ENCODE results near the gene TSPEAR.
"Not testable (repeated sequence)": the region's sequence is repeated elsewhere in the genome, so short reads cannot be mapped to it uniquely, and the experiment has no call there.

Gene TSPEAR

DNA sequence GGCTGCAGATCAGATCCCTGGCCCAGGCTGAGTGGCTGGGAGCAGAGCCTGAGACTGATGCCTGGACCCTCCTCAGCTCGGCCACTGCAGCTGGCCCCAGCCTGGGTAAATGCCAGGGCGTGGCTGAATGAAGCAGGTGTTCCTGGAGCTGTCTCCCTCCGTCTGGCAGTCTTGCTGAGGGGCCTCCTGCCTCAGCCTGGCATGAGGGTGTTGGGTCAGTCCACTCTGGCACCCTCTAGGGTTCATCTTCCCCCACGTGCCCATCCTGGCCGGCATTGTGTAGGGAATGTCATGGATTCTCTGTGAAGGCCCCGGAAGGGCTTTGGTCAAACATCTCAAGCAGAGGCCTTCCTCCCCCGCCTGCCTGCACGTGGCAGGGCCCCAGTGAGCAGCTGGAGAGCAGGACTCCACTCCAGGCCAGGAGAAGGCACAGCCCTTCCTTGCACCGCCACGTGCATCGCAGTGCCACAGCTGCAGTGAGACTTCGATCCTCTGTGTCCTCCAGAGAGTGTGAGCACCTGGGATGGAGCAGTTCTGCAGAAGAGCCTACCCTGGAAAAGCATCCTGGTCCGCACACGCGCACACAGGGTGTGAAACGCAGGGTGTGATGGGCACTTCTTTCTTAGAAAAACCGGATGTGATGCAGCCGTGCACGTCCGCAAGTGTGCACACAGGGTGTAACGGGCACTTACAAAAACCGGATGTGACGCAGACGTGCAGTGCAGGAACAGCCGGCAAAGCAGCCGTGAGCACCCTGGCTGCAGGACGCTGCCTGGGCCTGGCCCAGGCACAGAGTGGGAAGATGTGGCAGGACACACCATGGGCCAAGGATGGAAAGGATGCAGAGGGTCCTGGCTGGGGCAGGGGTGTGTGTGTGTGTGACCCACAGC lies 142.5 kb downstream of the TSPEAR start:
- DNase-seq (ENCODE audit: low read depth) = no peak

DNA sequence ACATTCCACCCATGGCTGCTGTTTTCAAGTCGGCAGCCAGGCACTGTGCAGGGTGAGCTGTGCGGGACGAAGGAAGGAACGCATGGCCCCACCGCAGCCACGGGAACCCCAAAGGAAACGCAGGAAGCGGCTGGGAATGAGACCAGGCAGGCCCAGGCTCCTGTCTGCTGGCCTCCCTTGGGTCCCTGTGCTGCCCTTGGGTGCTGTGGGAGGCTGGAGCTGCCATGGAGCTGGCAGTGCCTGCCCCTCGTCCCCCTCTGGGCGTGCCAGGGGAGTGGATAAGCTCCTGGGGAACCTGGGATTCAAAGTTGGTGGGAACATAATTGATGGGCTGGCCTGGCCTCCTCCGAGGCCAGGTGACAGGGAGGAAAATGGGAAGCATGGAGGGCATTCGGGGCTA lies 143.1 kb downstream of the TSPEAR start:
- no peak for DNase-seq (ENCODE audit: low read depth)

DNA sequence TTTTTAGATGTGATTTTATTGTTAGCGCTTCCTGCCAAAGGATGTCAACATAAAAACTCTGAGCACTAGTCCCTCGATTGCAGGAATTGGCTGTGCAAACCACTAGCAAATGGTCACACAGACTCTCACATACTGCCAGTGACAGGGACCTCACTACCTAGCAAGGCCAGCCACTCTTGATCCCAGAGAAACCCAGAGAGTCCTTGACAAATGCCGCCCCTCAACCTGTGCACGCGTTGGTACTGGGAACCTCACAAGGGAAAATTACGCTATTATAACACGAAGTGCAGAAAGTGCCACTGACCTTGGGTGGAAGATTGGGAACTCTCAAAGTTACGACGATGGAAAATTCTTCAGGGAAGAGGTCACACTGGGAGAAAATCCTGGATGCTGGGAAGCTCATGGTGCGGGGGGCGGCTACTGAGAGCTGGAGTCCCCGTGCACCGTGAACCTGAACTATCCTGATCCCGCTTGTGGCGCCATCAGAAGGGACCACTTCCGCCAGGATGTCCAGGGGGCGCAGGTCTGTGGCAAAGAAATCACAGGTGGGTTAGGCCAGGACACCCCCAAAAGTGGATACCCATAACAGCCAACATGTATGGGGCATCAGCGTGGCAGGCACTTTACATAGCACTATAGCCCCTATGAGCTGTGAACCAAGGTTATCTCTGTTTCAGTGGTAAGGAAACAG lies 143.7 kb downstream of the TSPEAR start:
- DNase-seq (ENCODE audit: low read depth) = no peak

DNA sequence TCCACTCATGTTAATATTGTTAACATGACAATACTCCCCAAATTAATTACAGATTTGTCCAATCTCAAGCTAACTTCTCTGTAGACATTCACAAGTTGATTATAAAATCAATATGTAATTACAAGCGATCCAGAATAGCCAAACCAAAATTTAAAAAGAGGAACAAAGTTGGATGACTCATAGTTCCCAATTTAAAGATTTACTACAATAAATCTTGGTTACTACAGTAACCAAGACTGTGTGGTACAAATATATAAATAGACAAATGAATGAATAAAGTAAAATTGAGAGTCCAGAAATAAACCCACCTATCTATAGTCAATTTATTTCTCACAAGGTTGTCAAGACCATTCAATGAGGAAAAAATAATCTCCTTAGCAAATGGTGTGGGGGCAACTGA lies 145.0 kb downstream of the TSPEAR start:
- DNase-seq (ENCODE audit: low read depth) = no peak

DNA sequence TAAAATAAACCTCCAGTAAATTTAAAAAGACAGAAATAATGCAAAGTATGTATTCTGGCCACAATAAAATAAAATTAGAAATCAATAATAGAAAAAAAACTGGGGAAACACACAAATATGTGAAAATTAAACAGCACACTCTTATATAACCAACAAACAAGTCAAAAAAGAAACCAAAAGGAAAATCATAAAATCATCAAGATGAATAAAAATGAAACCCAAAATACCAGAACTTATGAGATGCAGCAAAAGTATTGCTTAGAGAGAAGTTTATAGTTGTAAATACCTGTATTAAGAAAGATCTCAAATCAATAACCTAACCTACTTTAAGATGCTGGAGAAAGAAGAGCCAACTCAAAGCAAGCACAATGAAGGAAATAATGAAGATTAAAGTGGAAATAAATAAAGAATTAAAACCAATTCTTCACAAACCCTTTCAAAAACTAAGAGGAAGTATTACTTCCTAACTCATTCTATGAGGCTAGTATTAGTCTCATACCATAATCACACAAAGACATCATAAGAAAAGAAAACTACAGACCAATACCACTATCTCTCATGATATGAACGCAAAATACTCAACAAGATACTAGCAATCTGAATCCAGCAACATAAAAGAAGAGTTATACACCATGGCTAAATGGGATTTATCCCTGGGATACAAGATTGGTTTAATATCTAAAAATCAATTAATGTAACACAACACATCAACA lies 146.3 kb downstream of the TSPEAR start:
- DNase-seq (ENCODE audit: low read depth) = no peak

DNA sequence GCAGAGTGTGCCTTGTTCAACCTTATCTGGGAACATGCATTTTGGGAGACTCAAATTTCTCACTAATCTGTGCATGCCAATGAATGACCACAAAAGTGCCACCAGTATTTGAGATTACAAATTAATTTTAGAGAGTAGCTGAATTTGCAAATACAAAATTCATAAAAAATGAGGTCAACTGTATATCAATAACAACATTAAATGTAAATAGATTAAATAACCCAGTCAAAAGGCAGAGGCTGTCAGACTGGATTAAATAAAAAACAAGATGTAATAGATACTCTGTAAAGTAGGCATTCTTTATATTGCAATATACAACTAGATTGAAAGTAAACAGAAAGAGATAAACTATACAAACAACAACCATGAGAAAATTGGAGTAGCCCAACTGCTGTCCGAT lies 147.3 kb downstream of the TSPEAR start:
- DNase-seq (ENCODE audit: low read depth) = no peak

DNA sequence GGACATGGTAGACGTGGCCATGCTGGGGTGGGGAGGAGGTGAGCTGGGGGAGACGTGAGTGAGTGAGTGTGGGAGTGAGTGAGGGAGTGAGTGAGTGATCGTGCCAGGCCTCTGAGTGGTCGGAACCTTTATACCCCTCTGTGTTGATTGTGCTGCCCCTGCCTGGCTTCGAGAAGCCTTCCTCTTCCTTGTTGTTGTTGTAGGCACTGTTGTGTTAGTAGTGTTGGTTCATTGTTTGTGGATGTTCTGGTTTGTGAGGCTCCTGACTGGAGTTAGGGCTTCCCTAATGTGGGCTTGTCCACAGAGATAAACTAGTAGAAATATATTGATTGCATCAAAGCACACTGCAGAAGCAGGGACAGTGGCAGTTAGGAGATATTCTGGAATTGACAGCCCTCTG lies 152.7 kb downstream of the TSPEAR start, which contains the start of gene KRTAP10-3:
Gene KRTAP10-3 (minus strand): TSS at position 101 of the 400 bp plus-strand sequence. CDS start 80 bp downstream, at position 21.
- no peak for DNase-seq (ENCODE audit: low read depth)

DNA sequence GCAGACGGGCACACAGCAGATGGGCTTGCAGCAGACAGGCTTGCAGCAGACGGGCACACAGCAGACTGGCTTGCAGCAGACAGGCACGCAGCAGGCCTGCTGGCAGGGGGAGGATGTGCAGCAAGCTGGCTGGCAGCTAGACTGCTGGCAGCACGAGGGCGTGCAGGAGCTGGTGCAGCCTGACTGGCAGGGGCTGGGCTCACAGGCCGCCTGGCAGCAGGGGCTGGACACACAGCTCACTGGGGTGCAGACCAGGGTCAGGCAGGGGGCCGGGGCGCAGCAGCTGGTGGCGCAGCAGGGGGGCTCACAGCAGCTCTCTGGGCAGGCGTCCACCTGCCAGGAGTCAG lies 153.1 kb downstream of the TSPEAR start:
- not testable (repeated sequence) for DNase-seq (ENCODE audit: low read depth)

DNA sequence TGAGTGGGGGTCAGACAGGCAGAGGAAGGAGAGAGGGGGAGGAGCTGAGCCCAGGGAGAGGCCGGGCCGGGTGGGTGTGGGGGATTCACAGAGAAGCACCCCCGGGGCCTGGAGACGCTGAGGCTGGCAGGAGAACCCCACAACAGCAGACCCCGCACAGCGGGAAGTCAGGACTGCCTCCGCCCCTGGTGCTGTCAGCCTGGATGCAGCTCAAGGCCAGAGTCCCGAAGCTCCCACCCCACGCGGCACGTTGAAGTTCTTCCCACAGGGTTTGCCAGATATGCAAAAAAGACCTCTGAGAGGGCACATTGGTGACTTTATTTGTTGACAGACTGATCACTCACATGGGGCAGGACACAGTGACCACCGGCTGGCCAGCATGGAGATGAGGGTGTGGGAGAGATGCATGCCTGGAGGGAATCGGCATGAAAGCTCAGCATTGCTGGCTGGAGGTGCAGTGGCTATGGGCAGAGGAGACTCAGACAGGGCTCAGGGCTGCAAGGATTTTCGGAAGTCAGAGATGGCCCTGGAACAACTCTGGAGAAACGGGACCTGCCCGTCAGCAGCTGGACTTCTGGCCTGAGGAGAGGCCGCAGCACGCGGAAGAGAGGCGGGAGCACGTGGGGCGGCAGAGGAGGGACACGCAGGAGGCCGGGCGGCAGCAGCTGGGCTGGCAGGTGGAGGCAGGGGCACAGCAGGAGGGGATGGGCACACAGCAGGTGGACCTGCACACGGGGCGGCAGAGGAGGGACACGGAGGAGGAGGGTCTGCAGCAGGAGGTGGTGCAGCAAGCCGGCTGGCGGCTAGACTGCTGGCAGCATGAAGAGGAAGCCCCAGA lies 153.7 kb downstream of the TSPEAR start:
- DNase-seq (ENCODE audit: low read depth) = no peak

DNA sequence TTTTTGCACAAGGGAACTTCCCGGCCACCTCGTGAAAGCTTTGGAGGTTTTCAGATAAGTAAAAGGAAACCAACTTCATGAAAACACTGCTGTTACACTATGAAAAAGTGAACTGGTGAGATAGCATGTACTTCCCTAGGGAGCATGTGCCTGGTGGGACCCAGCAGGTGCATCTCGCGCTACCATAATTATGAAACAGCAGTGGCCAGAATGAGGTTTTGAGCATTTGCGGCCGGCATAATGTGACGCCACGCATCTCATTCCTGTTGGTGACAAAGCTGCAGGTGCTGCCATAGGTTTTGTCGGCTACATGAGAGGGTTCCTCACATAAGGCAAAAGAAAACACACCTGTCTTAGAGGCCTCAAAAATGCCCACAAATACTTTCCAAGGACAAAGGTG lies 154.5 kb downstream of the TSPEAR start:
- no peak for DNase-seq (ENCODE audit: low read depth)

DNA sequence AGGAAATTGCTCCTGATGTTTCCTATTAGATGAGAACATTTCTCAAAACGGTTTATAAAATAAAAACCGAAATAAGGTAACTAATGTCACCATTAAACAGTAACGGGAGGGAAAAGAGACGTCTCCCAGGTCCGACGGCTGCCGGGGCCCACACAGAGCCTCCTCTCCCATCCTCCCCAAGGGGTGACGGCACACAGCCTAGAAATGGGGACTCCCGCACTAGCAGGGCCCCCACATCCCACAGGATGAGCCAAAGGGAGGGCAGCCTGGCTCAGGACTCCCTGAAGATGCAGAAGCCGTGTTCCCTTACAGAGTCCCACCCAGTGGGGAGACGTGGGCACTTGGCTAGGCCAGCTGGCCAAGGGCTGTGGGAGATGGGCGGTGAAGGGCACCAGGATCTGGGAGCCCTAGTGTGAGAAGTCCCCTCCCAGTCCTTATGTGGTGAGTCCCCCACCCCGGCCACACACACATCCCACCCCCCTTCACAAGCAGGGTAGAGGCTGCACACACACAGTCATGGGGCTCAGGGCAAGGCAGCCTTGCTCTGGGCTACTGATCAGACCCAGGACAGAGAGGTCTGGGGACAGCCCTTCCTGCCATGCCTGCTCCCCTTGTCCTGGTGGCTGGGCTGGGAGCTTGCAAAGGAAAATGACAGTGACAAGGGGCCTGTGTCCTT lies 156.0 kb downstream of the TSPEAR start:
- DNase-seq (ENCODE audit: low read depth) = no peak

DNA sequence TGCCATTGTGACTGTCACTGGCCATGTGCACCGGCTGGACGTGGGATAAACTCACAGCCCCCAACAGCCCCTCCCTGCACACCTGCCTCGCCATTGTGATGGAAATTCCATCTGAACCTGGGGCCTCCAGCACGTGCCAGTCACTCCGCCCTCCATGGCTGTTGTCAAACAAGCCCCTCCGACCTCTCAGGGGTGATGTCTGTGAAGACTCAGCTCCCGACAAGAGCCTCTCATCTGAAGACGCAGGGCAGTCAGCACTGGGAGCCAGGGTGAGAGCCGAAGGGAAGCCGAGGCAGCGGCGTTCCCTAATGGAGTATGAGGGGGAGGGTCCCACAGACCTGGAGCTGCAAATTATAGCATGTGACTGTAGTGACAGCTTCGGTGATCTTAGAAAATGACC lies 158.7 kb downstream of the TSPEAR start:
- DNase-seq (ENCODE audit: low read depth) = no peak

DNA sequence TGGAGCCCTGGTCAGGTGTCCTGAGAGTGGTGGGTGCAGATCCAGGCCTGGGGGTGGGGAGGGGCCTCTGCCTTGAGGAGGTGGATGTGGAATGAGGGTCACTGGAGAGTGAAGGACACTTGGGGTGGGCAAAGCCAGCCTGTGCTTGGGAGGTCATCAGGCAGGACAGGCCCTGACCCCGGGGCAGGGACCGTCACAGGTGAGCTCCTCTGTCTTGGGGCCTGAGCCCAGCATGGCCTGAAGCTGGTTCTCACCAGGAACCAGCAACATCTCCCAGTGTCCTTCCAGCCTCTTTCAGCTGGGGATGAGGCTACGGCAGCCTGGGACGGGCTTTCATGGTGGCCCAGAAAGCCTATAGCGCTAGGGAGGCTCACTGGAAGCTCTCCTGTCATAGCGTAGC lies 159.2 kb downstream of the TSPEAR start:
- no peak for DNase-seq (ENCODE audit: low read depth)

DNA sequence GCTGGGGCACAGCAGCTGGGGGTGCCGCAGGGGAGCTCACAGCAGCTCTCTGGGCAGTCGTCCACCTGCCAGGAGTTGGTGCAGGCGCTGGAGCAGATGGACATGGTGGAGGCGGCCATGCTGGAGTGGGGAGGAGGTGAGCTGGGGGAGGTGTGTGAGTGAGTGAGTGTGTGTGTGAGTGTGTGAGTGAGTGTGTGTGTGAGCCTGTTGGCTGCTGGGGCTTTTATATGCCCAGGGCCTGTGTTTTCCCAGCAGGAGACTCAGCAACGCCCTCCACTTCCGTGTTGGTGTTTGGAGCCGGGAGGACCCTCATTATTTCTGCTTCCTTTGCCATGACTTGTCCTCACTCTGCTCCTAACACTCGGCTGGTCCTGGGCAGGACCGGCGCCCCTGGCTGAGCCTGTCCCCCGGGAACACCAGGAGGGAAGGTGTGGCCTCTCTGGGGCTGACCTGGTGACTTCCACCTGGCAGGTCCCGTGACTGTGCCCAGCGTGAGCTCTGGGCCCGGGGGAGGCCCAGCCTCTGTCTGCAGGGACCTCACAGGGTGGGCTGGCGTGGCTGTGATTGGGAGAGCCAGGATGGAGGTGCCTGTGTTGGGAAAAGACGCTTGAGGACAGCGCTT lies 159.9 kb downstream of the TSPEAR start, which contains the start of gene KRTAP10-2:
Gene KRTAP10-2 (minus strand): TSS at position 166 of the 622 bp plus-strand sequence. CDS start 47 bp downstream, at position 119.
- DNase-seq (ENCODE audit: low read depth) = no peak

DNA sequence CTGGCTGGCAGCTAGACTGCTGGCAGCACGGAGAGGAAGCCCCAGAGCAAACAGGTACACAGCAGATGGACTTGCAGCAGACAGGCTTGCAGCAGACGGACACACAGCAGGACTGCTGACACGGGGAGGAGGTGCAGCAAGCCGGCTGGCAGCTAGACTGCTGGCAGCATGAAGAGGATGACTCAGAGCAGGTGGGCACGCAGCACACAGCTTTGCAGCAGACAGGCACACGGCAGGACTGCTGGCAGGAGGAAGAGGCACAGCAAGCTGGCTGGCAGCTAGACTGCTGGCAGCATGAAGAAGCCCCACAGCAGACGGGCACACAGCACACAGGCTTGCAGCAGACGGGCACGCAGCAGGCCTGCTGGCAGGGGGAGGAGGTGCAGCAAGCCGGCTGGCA lies 160.6 kb downstream of the TSPEAR start:
- no peak for DNase-seq (ENCODE audit: low read depth)

DNA sequence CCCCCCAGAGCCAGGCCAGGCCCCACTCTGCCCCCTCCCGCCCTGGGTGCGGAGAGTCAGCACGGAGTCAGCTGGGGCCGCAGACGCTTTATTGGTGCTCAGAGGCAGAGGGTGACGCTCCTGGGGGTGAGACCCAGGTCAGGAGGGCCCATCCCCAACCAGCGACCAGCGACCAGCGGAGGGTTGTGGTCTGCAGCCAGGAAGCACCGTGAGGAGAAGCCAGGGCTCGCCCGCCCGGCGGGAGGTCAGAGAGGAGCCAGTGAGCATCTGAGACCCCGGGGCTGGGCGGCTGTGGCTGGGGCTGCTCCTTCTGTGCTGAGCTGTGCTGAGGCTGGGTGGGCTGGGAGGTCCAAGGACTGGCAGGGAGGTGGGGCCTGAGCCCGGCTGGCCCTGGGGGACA lies 161.1 kb downstream of the TSPEAR start:
- not testable (repeated sequence) for DNase-seq (ENCODE audit: low read depth)

DNA sequence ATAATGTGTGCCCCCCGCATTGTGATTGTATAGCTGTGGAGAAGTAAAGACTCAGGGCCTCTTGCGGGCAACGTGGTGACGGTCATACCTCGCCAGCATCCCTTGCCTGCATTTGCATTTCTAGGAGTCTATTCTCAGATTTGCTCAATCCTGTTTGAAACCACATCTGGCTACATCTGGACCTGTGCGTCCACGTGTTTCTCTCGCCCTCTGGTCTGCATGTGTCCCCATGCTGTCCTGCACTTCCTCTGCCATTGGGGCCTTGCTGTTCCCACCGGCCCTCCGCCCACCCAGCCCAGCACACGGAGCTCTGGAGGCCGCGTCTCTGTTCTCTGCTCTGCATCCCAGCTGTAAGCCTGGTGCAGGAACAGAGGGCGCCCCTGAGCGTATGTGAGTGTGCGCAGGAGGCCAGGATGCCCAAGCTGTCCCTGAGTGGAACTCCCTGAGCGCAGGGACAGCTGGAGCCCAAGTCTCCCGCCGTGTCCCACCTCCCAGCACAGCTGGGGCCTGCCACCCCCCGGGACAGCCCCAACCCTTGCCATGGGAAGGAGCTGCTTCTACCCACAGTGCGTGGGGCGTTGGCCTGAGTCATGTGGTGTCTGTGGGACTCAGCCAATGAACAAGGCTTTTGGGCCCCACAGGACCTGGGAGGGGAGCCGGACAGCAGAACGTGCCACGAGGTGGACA lies 161.7 kb downstream of the TSPEAR start:
- no peak for DNase-seq (ENCODE audit: low read depth)

DNA sequence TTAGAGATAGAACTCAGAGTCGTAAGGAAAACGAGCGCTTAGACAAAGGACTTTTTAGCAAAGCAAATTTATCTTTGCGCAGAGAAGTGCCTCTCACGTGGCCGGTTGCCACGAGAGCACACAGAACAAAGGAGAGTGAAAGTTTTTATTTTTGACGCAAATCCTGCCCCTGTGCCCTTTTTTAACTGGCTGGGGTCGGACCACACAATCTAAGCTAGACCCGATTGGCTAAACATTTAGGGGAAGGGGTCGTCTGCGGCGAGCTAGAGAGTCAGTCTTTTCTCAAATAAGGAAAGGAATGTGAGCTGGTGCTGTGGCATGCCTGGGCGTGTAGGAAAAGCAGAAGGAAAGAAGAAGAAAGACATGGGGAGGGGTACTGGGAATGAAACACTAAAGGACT lies 162.4 kb downstream of the TSPEAR start:
- no peak for DNase-seq (ENCODE audit: low read depth)

DNA sequence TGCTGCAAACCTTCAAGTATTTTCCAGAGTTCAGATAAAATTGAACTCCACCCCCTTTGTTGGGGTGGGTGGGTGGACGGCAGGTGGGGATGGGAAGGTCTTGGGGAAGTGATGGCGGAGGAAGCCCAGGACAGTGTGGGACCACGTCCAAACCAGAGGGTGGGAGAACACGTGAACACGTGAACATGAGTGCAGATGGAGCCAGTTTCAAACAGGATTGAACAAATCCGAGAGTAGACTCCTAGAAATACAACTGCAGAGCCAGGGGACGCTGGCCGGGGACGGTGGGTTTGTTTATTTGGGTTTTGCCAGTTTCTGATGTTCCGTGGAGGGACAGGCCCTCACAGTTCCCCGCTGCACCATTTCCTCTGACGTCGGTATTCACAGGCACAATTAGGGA lies 163.0 kb downstream of the TSPEAR start:
- DNase-seq (ENCODE audit: low read depth) = no peak

All from T-helper 22 cell (primary cell).